Esophagus muscularis mucosa (tissue), 4 donors: ENCODE results near the gene DNAH1.

Source experiments
- EP300 ChIP-seq: sonication (generic); formaldehyde crosslinking; IDR thresholded peaks from one replicate; pipeline ENCODE4 v1.6.1; 2017; ENCODE audit warnings: antibody characterized with exemption
- POLR2A ChIP-seq: fragments of 450-650 bp; IDR thresholded peaks from one replicate; pipeline ENCODE4 v1.6.1; 2017; ENCODE audit warnings: antibody characterized with exemption, moderate library complexity, mild to moderate bottlenecking, low read depth
- POLR2AphosphoS5 ChIP-seq, 2 donors: sonication (generic); formaldehyde crosslinking; IDR thresholded peaks; one replicate each; pipeline ENCODE4 v1.6.1; 2017; ENCODE audit warnings: antibody characterized with exemption in 2 of 2
- TF ChIP-seq, protein P1 (sequence below), 3 experiments: fragments of 200-600 bp in 2 of 3; fragments of 450-650 bp in 1 of 3; sonication (generic) in 2 of 3; IDR thresholded peaks; one replicate each; pipeline ENCODE4 v1.5.1; 2017 to 2019; ENCODE audit warnings: antibody characterized with exemption in 3 of 3, mild to moderate bottlenecking in 2 of 3, moderate library complexity in 1 of 3

DNA sequence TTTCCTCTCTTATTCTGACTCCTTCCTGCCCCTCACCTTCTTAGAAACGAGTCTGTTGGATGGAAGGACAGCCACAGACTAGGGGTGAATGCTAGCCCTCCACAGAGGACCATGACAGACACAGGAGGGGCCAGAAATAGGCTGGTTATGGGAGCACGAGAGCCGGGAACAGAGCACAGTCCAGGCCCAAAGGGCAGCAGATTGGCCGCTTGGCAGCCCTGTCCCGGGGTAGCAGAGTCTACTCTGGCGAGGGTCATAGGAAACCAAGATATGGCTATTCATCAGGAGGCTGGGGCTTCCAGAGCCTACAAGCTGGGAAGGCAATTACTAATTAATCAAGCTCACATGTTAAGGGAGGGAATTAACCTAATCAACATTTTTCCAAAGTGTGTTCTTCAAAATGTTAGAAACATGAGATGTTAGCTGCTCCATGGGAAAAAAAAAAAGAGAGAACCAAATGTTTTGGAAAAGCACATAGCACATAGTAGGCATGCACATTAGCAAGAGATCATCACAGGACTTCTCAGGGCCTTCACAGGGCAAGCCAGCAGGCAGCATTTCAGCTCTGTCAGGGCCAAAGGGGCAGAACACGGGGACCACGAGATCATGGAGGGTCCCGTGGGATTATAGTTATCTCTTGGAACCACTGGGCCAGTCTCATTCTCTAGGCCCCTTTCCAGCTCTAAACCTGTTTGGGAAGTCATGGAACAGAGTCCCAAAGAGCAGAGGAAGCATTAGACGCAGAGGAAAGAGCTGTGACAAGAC is 115.5 kb downstream of the DNAH1 start:
- TF ChIP-seq, protein P1, sequence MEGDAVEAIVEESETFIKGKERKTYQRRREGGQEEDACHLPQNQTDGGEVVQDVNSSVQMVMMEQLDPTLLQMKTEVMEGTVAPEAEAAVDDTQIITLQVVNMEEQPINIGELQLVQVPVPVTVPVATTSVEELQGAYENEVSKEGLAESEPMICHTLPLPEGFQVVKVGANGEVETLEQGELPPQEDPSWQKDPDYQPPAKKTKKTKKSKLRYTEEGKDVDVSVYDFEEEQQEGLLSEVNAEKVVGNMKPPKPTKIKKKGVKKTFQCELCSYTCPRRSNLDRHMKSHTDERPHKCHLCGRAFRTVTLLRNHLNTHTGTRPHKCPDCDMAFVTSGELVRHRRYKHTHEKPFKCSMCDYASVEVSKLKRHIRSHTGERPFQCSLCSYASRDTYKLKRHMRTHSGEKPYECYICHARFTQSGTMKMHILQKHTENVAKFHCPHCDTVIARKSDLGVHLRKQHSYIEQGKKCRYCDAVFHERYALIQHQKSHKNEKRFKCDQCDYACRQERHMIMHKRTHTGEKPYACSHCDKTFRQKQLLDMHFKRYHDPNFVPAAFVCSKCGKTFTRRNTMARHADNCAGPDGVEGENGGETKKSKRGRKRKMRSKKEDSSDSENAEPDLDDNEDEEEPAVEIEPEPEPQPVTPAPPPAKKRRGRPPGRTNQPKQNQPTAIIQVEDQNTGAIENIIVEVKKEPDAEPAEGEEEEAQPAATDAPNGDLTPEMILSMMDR (IDR thresholded peaks at IDR 0.05), result no peak
- no peak for TF ChIP-seq POLR2A
- no peak for TF ChIP-seq POLR2AphosphoS5 (IDR thresholded peaks at IDR 0.05)
- TF ChIP-seq EP300, result no peak
